ENCODE data around the gene HNF4A.

HNF4A gene

GRCh38 chr20:44396369-44397130 lies 41.1 kb downstream of the HNF4A start:
- no peak overlapping the region for H3K4me3 ChIP-seq (ENCODE audit: low read depth, low read length)

GRCh38 chr20:44398335-44398734 lies 42.8 kb downstream of the HNF4A start:
- TF ChIP-seq CTCF (IDR thresholded peaks at IDR 0.05; ENCODE audit: borderline replicate concordance, insufficient read depth, low read depth, low read length), result no peak

More at GRCh38 chr20:44396369-44397130, 41.1 kb downstream of the HNF4A start:
- TF ChIP-seq CTCF (IDR thresholded peaks at IDR 0.05; ENCODE audit: borderline replicate concordance, insufficient read depth, low read depth, low read length), result no peak

GRCh38 chr20:44399446-44399845 lies 43.9 kb downstream of the HNF4A start:
- no peak overlapping the region for H3K4me3 ChIP-seq (ENCODE audit: low read depth, low read length)
- TF ChIP-seq CTCF (IDR thresholded peaks at IDR 0.05; ENCODE audit: borderline replicate concordance, insufficient read depth, low read depth, low read length), result no peak

More at GRCh38 chr20:44398335-44398734, 42.8 kb downstream of the HNF4A start:
- H3K4me3 ChIP-seq (ENCODE audit: low read depth, low read length), result no peak overlapping the region

GRCh38 chr20:44400671-44400969 lies 45.1 kb downstream of the HNF4A start:
- no peak for TF ChIP-seq CTCF (IDR thresholded peaks at IDR 0.05; ENCODE audit: borderline replicate concordance, insufficient read depth, low read depth, low read length)
- H3K4me3 ChIP-seq (ENCODE audit: low read depth, low read length), result no peak overlapping the region

GRCh38 chr20:44400970-44401769 lies 45.7 kb downstream of the HNF4A start:
- no peak for TF ChIP-seq CTCF (IDR thresholded peaks at IDR 0.05; ENCODE audit: borderline replicate concordance, insufficient read depth, low read depth, low read length)
- H3K4me3 ChIP-seq (ENCODE audit: low read depth, low read length), result no peak overlapping the region

- H3K4me3 ChIP-seq (ENCODE audit: low read depth, low read length), result no peak overlapping the region
- TF ChIP-seq CTCF (IDR thresholded peaks at IDR 0.05; ENCODE audit: borderline replicate concordance, insufficient read depth, low read depth, low read length), result no peak
Measured at GRCh38 chr20:44401770-44402390, 46.4 kb downstream of the HNF4A start.

Measured in GM12875 (cell line).